Stimulated activated naive CD8-positive, alpha-beta T cell treated with anti-CD3 and anti-CD28 coated beads, Interleukin-15, Interleukin-2, amounts not matched to agents 100 U/mL and 50 U/mL, for 24 hours (primary cell): Measurements from ENCODE around the gene ADISSP.
"Not testable (repeated sequence)": the region's sequence is repeated elsewhere in the genome, so short reads cannot be mapped to it uniquely, and the experiment has no call there.

Experiments
- ATAC-seq: fragments of 150-1000 bp; cut with Tn5 transposase; one replicate; pipeline ENCODE4 v1.10.0; 2021
- DNase-seq: peaks from one replicate; pipeline ENCODE4 v3.0.0; 2021

ADISSP gene

DNA sequence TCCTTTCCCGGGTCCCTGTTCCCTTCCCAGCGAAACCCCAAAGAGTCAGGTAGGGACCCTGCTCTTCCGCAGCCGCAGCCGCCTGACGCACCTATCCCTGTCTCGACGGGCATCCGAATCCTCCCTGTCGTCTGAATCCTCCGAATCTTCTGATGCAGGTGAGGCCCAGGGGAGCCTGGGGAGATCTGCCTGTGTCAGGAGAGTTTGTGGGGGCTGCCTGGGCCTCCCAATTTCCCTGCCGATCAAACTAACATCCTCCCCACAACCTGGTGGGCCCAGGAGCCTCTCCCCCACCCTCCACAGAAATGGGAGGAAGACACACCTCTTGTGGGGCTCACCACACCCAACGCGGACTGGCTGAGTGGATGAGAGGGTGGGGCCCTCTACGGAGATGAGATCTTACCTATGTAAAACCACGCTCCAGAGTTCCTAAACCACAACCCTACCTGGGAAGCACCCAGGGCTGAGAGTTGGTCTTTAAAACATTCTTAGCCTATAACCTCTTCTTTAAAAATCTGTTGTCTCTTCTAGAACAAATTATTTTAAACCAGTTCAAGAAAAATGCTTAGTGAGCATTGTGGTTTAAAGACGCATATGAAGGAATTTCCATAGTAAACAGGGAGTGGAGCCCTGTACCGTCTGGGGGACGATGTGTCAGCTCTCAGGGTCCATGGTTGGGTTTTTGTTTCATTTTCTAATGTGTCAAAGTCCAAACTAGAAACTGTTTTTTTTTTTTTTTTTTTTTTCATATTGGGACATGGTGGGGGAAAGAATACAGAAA is 30.2 kb upstream of the ADISSP start:
- ATAC-seq (peak; percentile 41), DNase-seq (peak; percentile 60)

DNA sequence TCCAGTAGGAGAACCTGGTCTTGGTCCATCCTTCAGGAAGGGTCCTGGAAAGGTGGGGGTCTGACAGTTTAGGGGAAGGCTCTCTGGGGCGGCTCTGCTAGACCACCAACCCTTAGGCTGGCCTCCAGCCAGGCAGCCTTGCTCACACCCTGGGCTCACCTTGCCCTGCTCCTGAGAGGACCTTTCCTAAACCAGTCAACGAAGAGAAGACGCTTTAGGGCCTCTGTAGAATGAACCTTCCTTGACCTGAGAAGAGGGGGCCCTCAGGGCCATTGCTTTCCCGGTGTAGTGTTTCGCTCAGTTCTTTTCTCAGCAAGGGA is 29.6 kb upstream of the ADISSP start:
- DNase-seq, result no peak

DNA sequence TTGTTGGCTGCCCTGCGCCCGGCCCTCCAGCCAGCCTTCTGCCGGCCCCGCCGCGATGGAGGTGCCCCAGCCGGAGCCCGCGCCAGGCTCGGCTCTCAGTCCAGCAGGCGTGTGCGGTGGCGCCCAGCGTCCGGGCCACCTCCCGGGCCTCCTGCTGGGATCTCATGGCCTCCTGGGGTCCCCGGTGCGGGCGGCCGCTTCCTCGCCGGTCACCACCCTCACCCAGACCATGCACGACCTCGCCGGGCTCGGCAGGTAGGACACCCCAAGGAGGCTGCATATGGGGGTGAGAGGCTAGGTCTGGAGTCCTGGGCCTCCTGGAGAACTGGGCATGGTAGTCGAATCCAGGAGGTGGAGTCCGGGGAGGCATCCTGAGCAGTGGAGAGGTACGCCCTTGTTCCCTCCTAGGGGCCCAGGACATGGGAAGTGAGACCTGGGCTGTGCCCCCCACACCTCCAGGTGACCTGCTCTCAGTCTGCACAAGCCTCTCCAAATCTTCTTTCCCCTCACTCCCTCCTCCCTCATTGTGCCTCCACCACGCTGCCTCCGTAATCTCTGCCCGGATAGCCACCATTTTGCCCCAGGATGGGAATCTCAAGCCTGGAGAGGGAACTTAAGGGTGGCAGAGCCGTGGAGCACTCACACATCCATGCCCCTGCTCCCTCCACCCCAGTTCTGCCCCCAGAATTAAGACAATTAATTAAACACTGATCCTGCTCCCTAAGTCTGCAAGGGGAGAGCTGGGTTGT is 29.1 kb upstream of the ADISSP start:
- DNase-seq (no peak), ATAC-seq (no peak)

More for the DNA sequence above, 29.6 kb upstream of the ADISSP start:
- no peak for ATAC-seq

DNA sequence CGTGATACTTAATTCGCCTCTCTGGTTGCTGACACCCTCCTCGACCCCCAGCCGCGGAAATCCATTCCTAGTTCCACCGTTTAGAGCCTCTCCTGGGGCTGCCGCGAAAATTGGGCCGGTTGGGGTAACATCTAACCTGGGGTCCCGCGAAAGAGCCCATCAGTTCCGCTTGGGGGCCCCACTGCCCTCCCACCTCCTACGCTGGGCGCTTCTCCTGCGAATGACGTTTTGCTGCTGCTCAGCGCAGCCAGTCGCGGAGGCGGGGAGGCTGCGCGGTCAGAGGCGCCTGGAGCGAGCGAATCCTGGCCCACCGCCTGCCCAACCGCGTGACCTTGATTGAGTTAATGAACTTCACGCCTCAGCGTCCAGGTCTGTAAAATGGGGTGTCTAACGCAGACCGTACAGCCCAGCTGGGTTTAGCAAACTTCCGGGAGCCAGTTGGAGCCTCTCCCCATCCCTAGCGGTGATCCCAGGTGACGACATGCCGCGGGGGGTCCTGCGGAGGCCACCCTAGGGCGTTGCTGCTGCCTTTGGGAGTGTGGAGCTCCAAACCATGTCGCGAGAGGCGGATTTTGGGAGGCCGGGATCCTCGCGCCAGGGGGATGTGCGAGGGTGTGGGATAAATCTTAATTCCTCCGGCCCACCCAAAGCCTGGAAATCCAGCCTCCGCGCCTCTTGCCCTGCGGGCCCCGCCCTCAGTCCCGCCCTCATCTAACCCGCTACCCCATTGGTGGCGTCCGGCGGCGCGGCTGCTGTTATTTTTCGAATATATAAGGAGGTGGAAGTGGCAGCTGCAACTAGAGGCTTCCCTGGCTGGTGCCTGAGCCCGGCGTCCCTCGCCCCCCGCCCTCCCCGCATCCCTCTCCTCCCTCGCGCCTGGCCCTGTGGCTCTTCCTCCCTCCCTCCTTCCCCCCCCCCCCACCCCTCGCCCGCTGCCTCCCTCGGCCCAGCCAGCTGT is 28.2 kb upstream of the ADISSP start, which contains the start of gene CDC25B:
TSS of gene CDC25B (plus strand) at position 800 of the 958 bp plus-strand sequence. CDS start 222 bp downstream, outside the sequence.
- ATAC-seq (peak; percentile 82), DNase-seq (peak; percentile 92)

DNA sequence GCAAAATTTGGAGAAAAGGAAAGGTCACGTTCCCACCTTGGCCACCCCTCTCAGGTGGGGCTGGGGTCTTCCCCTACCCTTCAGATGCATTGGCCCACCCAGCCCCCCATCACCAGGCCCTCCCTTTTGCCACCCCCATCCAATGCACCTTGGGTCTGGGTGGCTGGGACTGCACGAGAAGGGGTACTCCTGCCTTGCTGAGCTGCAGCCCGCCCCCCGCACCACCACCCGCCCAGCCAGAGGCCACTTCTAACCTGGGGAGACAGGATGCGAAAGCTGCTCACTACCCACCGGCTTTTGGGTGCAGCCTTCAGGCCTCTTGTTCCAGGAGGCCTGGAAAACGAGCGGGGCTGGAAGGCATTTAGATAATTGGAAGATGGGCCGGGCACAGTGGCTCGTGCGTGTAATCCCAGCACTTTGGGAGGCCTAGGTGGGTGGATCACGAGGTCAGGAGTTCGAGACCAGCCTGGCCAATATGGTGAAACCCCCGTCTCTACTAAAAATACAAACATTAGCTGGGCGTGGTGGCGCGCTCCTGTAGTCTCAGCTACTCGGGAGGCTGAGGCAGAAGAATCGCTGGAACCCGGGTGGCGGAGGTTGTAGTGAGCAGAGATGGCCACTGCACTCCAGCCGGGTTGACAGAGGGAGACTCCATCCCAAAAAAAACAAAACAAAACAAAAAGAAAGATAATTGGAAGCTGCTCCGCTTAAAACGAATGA is 27.3 kb upstream of the ADISSP start:
- no peak for DNase-seq
- ATAC-seq, result no peak

DNA sequence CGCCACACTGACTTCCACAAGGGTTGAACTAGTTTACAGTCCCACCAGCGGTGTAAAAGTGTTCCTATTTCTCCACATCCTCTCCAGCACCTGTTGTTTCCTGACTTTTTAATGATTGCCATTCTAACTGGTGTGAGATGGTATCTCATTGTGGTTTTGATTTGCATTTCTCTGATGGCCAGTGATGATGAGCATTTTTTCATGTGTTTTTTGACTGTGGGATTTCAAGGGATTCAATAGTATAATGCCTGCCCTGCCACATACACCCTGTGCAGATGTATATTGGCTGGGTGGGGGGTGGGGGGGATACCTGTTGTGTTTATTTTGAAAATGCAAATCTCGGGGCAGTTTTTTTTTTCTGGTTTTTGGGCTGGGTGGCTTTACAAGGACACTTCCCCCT is 26.6 kb upstream of the ADISSP start:
- DNase-seq, ATAC-seq: not testable (repeated sequence)

DNA sequence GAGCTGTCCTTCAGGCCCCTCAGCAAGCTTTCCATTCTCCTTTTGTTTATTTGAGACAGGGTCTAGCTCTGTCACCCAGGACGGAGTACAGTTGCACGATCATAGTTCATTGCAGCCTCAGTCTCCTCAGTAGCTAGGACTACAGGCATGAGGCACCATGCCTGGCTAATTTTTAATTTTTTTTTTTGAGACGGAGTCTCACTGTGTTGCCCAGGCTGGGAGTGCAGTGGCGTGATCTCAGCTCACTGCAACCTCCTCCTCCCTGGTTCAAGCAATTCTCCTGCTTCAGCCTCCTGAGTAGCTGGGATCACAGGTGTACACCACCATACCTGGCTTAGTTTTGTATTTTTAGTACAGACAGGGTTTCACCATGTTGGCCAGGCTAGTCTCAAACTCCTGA is 21.6 kb upstream of the ADISSP start:
- not testable (repeated sequence) for DNase-seq, ATAC-seq

DNA sequence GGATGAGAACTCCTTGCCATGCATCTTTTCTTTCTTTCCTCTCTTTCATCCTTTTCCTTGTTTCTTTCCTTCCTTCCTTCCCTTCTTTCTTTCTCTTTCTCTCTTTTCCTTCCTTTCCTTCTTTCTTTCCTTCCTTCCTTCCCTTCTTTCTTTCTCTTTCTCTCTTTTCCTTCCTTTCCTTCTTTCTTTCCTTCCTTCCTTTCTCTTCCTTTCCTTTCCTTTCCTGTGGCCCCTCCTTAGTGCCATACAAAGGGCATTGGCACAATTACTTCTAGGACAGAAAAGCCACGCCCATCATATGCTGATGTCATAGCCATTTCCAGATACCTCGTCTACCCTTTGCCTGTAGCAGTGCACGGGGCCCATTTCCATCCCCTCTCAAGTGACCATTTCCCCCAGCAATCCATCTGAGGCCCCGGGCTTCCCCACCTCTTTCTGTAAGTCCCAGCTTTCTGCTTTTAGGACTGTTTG is 21.2 kb upstream of the ADISSP start:
- DNase-seq (no peak), ATAC-seq (no peak)

DNA sequence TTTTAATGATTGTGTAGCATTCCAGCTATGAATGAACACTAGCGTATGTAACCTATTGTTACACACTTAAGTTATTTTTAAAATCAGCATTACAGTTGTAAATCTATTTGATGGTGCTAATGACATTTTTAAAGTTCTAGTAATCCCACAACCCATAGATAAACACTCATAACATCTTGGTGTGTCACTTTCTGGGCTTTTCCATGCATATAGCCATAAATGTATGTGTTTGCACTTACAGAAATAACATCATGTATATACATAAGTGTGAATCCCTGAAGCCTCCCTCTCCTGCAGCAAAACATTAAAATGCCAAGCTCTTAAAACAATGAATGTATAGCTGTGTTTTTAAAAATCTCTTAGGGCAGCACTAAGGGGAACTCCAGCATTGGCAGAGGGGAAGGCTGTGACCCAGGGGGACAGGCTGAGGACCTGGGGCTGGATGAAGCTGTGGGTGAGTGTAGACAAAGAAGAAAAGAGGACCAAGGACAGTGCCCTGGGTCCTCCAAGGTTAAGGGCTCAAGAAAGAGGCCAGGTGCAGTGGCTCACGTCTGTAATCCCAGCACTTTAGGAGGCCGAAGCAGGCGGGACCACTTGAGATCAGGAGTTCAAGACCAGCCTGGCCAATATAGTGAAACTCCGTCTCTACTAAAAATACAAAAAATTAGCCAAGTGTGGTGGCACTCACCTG is 19.9 kb upstream of the ADISSP start:
- no peak for ATAC-seq
- DNase-seq, result no peak

DNA sequence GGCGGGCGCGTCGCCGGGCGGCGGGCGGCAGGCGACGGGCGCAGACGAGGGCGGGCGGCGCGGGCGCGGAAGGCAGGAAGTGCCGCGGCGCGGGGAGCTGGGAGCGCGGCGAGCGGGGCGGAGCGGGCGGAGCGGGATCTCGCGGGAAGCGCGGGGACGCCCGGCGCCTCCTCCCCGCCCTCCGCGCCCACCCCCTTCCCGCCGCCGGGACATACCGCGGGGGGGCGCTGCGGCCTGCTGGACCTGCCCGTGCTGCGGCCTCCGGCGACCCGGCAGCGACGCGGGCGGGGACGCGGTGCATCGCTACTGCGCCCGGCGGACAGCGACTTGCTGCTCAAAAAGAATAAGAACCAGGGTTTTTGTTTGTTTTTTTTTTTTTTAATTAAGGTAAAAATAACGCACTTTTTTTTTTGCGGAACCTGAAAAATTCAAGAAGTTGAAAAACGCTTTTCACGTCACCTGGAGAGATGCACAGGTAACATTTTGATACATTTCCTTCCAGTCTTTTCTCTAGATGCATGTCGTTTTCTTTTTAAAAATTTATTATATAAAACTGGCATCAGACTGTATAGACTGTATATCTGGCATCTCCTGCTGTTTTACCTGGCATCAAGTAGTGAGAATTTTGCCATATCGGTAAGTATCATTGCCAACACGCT is 19.2 kb upstream of the ADISSP start, which contains the start of gene CENPB:
TSS of gene CENPB (minus strand) at position 76 of the 659 bp plus-strand sequence. CDS start 257 bp downstream, outside the sequence.
- ATAC-seq (peak; percentile 93), DNase-seq (peak; percentile 97)

DNA sequence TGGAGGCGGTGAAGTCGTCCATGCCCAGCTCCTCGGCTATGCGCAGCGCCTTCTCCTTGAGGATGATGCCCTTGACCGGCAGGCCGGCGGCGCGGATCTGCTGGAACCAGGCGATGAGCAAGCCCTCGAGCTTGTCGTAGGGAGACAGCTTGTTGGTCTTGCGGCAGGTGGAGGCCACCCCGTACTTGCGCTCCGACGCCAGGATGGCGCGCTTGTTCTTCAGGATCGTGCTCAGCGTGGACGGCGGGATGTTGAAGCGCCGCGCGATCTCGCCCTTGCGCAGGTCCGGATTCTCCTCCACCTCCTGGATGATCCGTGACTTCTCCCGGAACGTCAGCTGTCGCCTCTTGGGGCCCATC is 18.6 kb upstream of the ADISSP start:
- peak; percentile 54 for DNase-seq
- ATAC-seq, result peak; percentile 9

DNA sequence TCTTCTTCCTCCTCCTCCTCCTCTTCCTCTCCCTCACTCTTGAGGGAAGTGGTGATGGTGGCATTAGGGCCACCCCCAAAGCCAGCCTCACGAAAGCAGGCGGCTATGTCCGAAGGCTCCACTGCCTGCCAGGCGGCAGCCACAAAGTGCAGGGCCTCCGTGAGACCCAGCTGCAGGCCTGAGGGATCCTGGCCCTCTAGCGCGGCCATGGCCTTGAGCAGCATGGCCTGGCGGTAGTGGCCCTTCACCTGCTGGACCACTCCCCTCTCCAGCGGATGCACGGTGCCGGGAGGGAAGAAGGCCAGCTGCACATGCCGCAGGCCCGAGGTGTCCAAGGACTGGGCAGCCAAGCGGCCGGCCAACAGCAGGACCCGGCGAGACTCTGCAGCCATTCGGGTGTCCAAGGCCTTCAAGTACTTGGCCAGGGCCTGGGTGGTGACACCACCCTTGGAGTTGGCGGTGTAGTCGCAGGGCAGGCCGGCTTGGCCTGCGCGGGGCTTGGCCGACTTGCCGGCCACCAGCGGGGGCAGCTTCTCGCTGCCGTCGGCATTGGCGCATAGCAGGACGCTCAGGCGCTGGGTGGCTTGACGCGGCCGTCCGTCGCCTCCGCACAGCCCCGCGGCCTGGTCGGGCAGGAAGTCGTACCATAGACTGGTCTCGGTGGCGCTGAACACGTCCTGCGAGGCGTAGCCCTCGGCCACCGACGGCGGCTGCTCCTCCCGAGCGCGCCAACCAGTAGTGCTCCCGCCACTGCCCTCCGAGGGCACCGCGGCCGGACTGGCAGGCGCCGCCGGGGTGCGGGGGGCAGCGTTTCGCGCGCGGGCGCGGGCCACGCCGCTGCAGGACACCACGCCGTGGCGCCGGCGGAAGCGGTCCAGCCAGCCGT is 17.9 kb upstream of the ADISSP start:
- ATAC-seq (no peak), DNase-seq (no peak)

DNA sequence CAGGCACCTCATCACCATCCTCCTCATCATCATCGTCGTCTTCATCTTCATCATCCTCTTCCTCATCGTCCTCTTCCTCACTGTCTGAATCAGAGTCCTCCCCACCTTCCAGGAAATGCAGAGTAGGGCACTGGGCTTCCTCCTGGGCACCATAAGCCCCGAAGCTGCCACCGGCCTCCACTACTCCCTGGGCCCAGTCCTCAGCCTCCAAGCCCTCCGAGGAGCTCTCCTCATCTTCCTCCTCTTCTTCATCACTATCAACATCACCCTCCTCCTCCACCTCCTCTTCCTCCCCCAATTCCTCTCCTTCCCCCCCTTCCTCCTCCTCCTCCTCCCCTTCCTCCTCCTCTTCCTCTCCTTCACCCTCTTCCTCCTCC is 17.3 kb upstream of the ADISSP start:
- ATAC-seq (no peak), DNase-seq (no peak)

DNA sequence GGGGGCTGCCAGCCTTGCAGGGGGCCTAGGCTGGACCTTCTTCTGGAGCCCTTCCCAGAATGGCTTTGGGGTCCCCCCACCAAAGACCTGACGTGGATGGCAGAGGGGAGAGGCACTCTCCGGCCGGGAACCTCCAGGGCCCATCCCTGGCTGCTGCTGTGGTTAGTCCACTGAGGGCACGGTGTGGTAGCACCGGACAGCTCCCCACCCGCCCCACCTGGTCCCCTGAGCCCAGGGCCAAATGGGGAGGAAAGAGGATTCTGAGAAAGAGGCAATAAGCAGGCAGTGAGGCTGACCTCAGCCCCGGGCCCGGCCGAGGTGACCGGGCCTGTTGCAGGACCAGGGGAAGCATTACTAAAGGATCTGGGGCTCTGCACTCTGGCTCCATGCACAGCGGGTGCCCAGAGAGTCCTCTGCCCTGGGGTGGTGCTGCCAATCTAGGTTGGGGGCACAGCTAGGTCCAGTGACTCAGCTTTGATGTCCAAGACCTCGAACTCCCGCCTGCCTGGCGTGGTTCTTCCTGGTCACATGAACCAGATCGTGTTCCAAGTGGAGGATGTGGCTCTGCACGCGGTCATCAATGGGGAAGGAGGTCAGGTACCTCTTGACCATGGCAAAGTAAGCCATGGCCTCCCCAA is 16.8 kb upstream of the ADISSP start:
- no peak for DNase-seq

DNA sequence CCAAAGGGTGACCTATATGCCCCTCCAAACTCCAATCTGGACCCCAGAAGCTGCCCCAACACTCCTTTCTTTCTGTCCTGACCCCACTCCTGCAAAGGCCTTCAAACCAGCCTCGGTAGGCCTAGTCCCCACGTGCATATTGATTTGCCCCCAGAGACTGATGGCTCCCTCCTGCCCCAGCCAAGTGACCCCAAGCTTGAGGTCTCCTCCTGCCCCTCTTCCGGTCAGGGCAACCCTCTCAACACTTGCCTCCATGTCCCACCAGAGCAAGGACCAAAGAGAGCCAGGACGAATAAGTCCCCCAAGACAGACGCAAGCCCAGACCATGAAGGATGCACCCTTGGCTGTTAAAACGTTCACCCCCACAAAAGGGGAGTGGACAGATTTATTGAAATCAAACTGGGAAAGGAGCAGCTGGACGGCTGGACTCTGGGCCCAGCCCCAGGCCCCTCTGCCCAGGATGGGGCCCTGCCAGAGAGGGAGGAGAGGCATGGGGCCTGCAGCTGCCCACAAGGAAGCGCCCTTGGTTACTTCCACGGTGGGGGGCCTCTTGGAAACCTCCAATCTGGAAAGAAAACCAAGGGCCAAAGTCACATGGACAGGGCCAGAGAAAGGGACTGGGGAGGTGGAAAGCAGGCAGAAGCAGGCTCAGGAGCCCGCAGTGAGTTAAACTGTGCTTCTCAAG is 16.1 kb upstream of the ADISSP start:
- DNase-seq, result no peak

More for the DNA sequence above, 16.8 kb upstream of the ADISSP start:
- no peak for ATAC-seq

DNA sequence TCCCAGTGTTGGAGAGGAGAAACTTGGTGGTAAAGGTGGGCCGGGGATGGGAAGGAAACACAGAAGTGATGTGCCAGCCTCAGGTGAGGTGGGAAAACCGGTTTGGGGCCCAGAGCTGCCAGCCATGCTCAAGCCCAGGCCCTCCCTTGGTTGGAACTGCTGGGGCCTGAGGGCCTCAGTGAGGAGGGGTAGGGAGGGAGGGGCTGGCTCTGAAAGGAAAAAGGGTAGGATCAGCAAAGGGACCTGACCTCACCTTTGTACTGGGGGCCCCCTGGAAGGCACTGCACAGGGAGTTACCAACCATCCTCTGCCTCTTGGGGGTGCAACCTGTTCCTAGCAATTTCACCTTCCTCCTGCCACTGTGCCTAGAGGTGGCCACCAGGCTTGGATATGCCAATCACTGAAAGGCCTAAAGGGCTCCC is 15.5 kb upstream of the ADISSP start:
- ATAC-seq (no peak), DNase-seq (no peak)

More for the DNA sequence above, 16.1 kb upstream of the ADISSP start:
- no peak for ATAC-seq

DNA sequence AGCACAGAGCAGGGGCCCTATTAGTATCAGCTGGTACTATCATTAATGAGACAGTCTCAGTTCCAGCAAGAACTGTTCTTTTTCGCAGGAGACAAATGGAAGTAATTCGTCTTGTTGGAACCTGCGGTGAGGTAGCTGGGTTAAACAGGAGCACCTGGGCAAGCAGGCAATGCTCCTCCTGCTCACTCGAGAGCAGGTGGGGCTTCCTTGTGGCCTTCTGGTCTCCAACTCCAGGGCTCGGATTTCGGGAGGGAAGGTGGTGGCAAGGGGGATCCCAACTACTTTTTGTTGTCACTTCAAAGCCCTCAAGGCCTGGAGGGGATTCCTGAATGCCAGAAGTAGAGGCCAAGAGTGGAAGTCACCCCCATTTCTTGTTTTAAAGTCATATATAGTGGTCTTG is 15.0 kb upstream of the ADISSP start:
- DNase-seq, result no peak
- ATAC-seq, result no peak
